GM06990 (cell line): Measurements from ENCODE around the gene CFAP61.

ENCODE experiments used
- DNase-seq: peaks from one replicate; pipeline ENCODE4 v3.0.0-alpha.2; 2011; ENCODE audit not compliant: insufficient read length; ENCODE audit errors: extremely low read depth
- H3K27me3 ChIP-seq: replicated peaks from 2 replicates; pipeline ENCODE4 v1.6.0; 2011; ENCODE audit warnings: low read length; ENCODE audit not compliant: control insufficient read depth, insufficient read depth
- H3K36me3 ChIP-seq: 2 replicates; pipeline ENCODE4 v1.5.1; 2011; ENCODE audit warnings: low read length; ENCODE audit not compliant: control insufficient read depth, insufficient read depth
- H3K4me3 ChIP-seq: replicated peaks from 2 replicates; pipeline ENCODE4 v1.5.1; 2011; ENCODE audit warnings: low read depth, mild to moderate bottlenecking, control low read depth, low read length
- CTCF ChIP-seq: IDR thresholded peaks from 2 replicates; pipeline ENCODE4 v1.5.1; 2011; ENCODE audit warnings: low read length, control low read depth, mild to moderate bottlenecking, inconsistent platforms; ENCODE audit not compliant: insufficient read depth, poor library complexity, severe bottlenecking

CFAP61 gene

GRCh38 chr20:20210943-20211273, 158.6 kb downstream of the CFAP61 start:
- H3K27me3 ChIP-seq: no peaks in the 10 kb centered on the region
- no peak overlapping the region for H3K4me3 ChIP-seq
- no peak for DNase-seq
- no peaks in the 10 kb centered on the region for H3K36me3 ChIP-seq
- no peak for TF ChIP-seq CTCF

DNA sequence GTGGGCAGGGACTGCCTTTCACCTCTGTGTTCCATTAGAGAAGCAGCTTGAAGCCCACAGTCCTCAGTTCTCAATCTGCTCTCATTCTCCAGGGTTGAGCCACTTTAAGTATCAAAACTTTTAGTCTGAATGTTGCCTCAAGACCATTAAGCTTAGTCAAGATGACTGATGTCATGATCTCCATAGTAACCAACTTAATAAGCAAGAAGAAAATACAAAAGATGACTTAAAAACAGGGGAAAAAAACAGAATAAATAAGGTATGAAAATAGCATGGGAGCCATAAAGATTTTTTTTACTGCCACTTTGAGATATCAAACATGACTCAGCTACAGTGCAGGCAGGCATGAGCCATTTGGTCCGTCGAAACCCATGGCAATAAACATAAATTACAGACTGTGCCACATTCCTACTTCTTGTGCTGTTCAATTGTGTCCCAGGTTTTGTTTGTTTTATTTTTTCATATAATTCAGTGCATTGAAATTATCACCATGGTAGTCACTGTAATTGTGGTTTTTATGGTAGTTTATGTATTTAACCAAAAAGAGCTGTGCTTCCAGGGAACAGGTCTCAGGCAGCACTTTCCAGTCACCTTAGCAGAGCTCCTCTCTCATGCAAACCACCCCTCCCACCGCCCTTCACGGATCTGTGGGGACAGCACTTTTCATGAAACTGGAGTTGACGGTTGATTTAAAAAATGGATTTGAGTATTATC, 159.1 kb downstream of the CFAP61 start:
- Histone ChIP-seq H3K4me3 (no peak overlapping the region), H3K27me3 (no peaks in the 10 kb centered on the region), H3K36me3 (no peaks in the 10 kb centered on the region)
- DNase-seq: no peak
- no peak for TF ChIP-seq CTCF

GRCh38 chr20:20211988-20212518, 159.7 kb downstream of the CFAP61 start:
- no peak for TF ChIP-seq CTCF
- H3K36me3 ChIP-seq: no peaks in the 10 kb centered on the region

GRCh38 chr20:20212675-20213096, 160.4 kb downstream of the CFAP61 start:
- Histone ChIP-seq H3K36me3 (no peaks in the 10 kb centered on the region), H3K27me3 (no peaks in the 10 kb centered on the region), H3K4me3 (no peak overlapping the region)
- DNase-seq: no peak
- no peak for TF ChIP-seq CTCF

More at GRCh38 chr20:20211988-20212518, 159.7 kb downstream of the CFAP61 start:
- H3K4me3 ChIP-seq: no peak overlapping the region
- H3K27me3 ChIP-seq: no peaks in the 10 kb centered on the region
- DNase-seq: no peak

- Histone ChIP-seq H3K27me3 (no peaks in the 10 kb centered on the region), H3K36me3 (no peaks in the 10 kb centered on the region), H3K4me3 (no peak overlapping the region)
- no peak for DNase-seq
- TF ChIP-seq CTCF: no peak
Observed at GRCh38 chr20:20213526-20214121, 161.3 kb downstream of the CFAP61 start.
